ENCODE measurements around the gene PPP2R3A.
"Not testable (repeated sequence)": the region's sequence is repeated elsewhere in the genome, so short reads cannot be mapped to it uniquely, and the experiment has no call there.

PPP2R3A gene

GRCh38 chr3:136093771-136094170 is 128.2 kb downstream of the PPP2R3A start:
- H3K27ac ChIP-seq, result no peak overlapping the region
- TF ChIP-seq CTCF (IDR thresholded peaks at IDR 0.05), result no peak
- H3K4me3 ChIP-seq, result no peak overlapping the region
- no peak for DNase-seq (ENCODE audit: low spot score)

GRCh38 chr3:136105044-136105443 is 139.5 kb downstream of the PPP2R3A start:
- TF ChIP-seq CTCF (IDR thresholded peaks at IDR 0.05), result no peak
- no peak overlapping the region for H3K27ac ChIP-seq
- DNase-seq (ENCODE audit: low spot score), result no peak

GRCh38 chr3:136106101-136106500 is 140.6 kb downstream of the PPP2R3A start:
- TF ChIP-seq CTCF (IDR thresholded peaks at IDR 0.05), result no peak
- no peak for DNase-seq (ENCODE audit: low spot score)
- Histone ChIP-seq H3K27ac (no peak overlapping the region), H3K4me3 (no peak overlapping the region)

More at GRCh38 chr3:136105044-136105443, 139.5 kb downstream of the PPP2R3A start:
- H3K4me3 ChIP-seq, result no peak overlapping the region

GRCh38 chr3:136109499-136109898 is 144.0 kb downstream of the PPP2R3A start:
- H3K4me3 ChIP-seq, result no peak overlapping the region
- no peak for TF ChIP-seq CTCF (IDR thresholded peaks at IDR 0.05)
- H3K27ac ChIP-seq, result no peak overlapping the region
- DNase-seq (ENCODE audit: low spot score), result no peak

GRCh38 chr3:136110481-136110880 is 145.0 kb downstream of the PPP2R3A start:
- Histone ChIP-seq H3K4me3 (no peak overlapping the region), H3K27ac (no peak overlapping the region)
- no peak for TF ChIP-seq CTCF (IDR thresholded peaks at IDR 0.05)
- no peak for DNase-seq (ENCODE audit: low spot score)

GRCh38 chr3:136114421-136114820 is 148.9 kb downstream of the PPP2R3A start:
- no peak for TF ChIP-seq CTCF (IDR thresholded peaks at IDR 0.05)

GRCh38 chr3:136119332-136119731 is 153.8 kb downstream of the PPP2R3A start:
- H3K4me3 ChIP-seq; H3K27ac ChIP-seq; DNase-seq (ENCODE audit: low spot score): not testable (repeated sequence)

More at GRCh38 chr3:136114421-136114820, 148.9 kb downstream of the PPP2R3A start:
- H3K27ac ChIP-seq, result no peak overlapping the region
- no peak for DNase-seq (ENCODE audit: low spot score)
- no peak overlapping the region for H3K4me3 ChIP-seq

GRCh38 chr3:136119783-136120182 is 154.3 kb downstream of the PPP2R3A start:
- not testable (repeated sequence) for H3K4me3 ChIP-seq; DNase-seq (ENCODE audit: low spot score); H3K27ac ChIP-seq
